ENCODE measurements around the gene COL1A2.

COL1A2 gene

GRCh38 chr7:94386416-94386815 lies 8.3 kb upstream of the COL1A2 start:
- DNase-seq, result no peak

GRCh38 chr7:94388540-94388939 lies 6.2 kb upstream of the COL1A2 start:
- DNase-seq, result no peak

- no peak for DNase-seq
Measured at GRCh38 chr7:94389381-94389780, 5.3 kb upstream of the COL1A2 start.

- DNase-seq, result no peak
Measured at GRCh38 chr7:94391726-94392392, 2.8 kb upstream of the COL1A2 start.

GRCh38 chr7:94392393-94392786 lies 2.3 kb upstream of the COL1A2 start:
- no peak for DNase-seq

- no peak for DNase-seq
Measured at GRCh38 chr7:94393246-94394108, 1.2 kb upstream of the COL1A2 start.

GRCh38 chr7:94394109-94394436 lies 622 bp upstream of the COL1A2 start:
- DNase-seq, result no peak

GRCh38 chr7:94395141-94396036 lies 694 bp downstream of the COL1A2 start:
- DNase-seq, result peak; percentile 55 to 58

- DNase-seq, result no peak
Measured at GRCh38 chr7:94396037-94396431, 1.3 kb downstream of the COL1A2 start.

GRCh38 chr7:94396596-94396995 lies 1.9 kb downstream of the COL1A2 start:
- no peak for DNase-seq

- DNase-seq, result no peak
Measured at GRCh38 chr7:94397722-94398121, 3.0 kb downstream of the COL1A2 start.

- no peak for DNase-seq
Measured at GRCh38 chr7:94398841-94399240, 4.1 kb downstream of the COL1A2 start.

GRCh38 chr7:94400022-94400421 lies 5.3 kb downstream of the COL1A2 start:
- DNase-seq, result no peak

GRCh38 chr7:94400643-94401427 lies 6.1 kb downstream of the COL1A2 start:
- no peak for DNase-seq

GRCh38 chr7:94401428-94401814 lies 6.7 kb downstream of the COL1A2 start:
- DNase-seq, result no peak

GRCh38 chr7:94403546-94403945 lies 8.9 kb downstream of the COL1A2 start:
- DNase-seq, result no peak

- DNase-seq, result no peak
Measured at GRCh38 chr7:94405506-94405905, 10.8 kb downstream of the COL1A2 start.

GRCh38 chr7:94406696-94407095 lies 12.0 kb downstream of the COL1A2 start:
- no peak for DNase-seq

GRCh38 chr7:94409200-94409948 lies 14.7 kb downstream of the COL1A2 start:
- no peak for DNase-seq

- DNase-seq, result no peak
Measured at GRCh38 chr7:94410413-94411187, 15.9 kb downstream of the COL1A2 start.

- DNase-seq, result no peak
Measured at GRCh38 chr7:94411188-94411466, 16.4 kb downstream of the COL1A2 start.
